WTC11 (cell line): Measurements from ENCODE around the gene CEP76. TPM values are rescaled to one million over a fixed set of nuclear protein-coding genes. Genes with fewer than 3 reads are reported as not detected.

Experiments
- ATAC-seq: fragments of 200-7000 bp; cut with Tn5 transposase; 2 replicates; pipeline ENCODE4 v1.10.0; 2021; ENCODE audit warnings: mild to moderate bottlenecking, moderate library complexity
- CTCF ChIA-PET: fragments of 300-600 bp; sonication (Branson Sonifier 250); formaldehyde crosslinking; loops from one replicate; lab custom pipeline; 2021; ENCODE audit warnings: antibody characterized with exemption; lab: Charles Lee
- POLR2A ChIA-PET: fragments of 350-600 bp; sonication (Branson Sonifier 250); formaldehyde crosslinking; loops from one replicate; lab custom pipeline; 2021; ENCODE audit warnings: antibody characterized with exemption; lab: Charles Lee
- DNase-seq: peaks from one replicate; pipeline ENCODE4 v3.0.0; 2021; ENCODE audit warnings: low spot score
- H3K27ac Mint-ChIP-seq: 2 replicates; pipeline ENCODE4 v1.8.0; 2021; ENCODE audit warnings: mixed read lengths
- H3K27me3 Mint-ChIP-seq: 2 replicates; pipeline ENCODE4 v1.8.0; 2021; ENCODE audit warnings: low read depth, mild to moderate bottlenecking, moderate library complexity, mixed read lengths
- H3K36me3 Mint-ChIP-seq: 2 replicates; pipeline ENCODE4 v1.8.0; 2021; ENCODE audit warnings: mixed read lengths
- H3K4me1 Mint-ChIP-seq: 2 replicates; pipeline ENCODE4 v1.8.0; 2022; ENCODE audit warnings: mixed read lengths
- H3K4me3 Mint-ChIP-seq: 2 replicates; pipeline ENCODE4 v1.8.0; 2021; ENCODE audit warnings: mild to moderate bottlenecking, moderate library complexity, mixed read lengths
- H3K9me3 Mint-ChIP-seq: 2 replicates; pipeline ENCODE4 v1.8.0; 2021; ENCODE audit warnings: mixed read lengths
- ETV6 ChIP-seq: sonication (generic); formaldehyde crosslinking; IDR thresholded peaks from 2 replicates; pipeline ENCODE4 v1.8.1; 2022; ENCODE audit warnings: mild to moderate bottlenecking, missing genetic modification reagents
- NR2C2 ChIP-seq: sonication (generic); formaldehyde crosslinking; IDR thresholded peaks from 2 replicates; pipeline ENCODE4 v1.8.0; 2022; ENCODE audit warnings: mild to moderate bottlenecking, missing genetic modification reagents
- ZNF423 ChIP-seq: fragments of 250-450 bp; sonication (Bioruptor Pico); IDR thresholded peaks from 2 replicates; pipeline ENCODE4 v2.1.2; 2022; ENCODE audit warnings: mild to moderate bottlenecking, moderate library complexity
- total RNA-seq: library from RNA; stranded (reverse); gene quantifications from 3 replicates; pipeline ENCODE4 v1.2.3, GENCODE V29; 2021

The CEP76 gene
- total RNA-seq, 1 experiment from 2014 or later, result 16.9 TPM

DNA sequence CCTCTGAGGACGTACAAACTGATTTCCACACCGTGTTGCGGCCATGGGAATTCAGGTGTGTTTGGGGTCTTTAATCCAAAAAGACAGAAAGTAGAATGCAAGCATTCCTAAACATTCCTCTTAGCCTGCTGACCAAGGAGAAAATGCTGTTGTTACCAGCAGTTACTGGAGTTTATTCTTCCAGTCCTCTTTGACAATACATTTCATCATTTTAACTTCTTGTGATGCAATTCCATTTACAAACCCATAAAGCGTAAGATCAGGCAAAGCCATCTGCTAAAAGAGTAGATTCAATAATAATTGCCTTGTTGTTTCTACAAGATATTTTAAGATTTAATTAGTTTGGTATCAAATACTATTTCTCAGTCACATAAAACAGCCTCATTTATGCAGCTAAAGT, 77.3 kb downstream of the CEP76 start:
- POLR2A ChIA-PET, result no interaction called here
- Mint-ChIP-seq H3K4me3 (no peak overlapping the region), H3K27me3 (no peaks in the 10 kb centered on the region), H3K27ac (no peak overlapping the region), H3K4me1 (peaks cover 5% of the 10 kb centered on the region; the same call in 1 of the 2 replicates)
- ATAC-seq (no peak), DNase-seq (no peak)
- TF ChIP-seq ETV6 (no peak), NR2C2 (CRISPR knock-in tag) (no peak), ZNF423 (CRISPR knock-in tag) (no peak)
- TF ChIP-seq, all 79 proteins: peak for 0
- peaks cover 16% of the 10 kb centered on the region for H3K36me3 Mint-ChIP-seq
- H3K9me3 Mint-ChIP-seq, result peaks cover 5% of the 10 kb centered on the region; the same call in 1 of the 2 replicates
- CTCF ChIA-PET, result no interaction called here

Other genes with a start within 250 kb of the CEP76 start
- 13.5 to 19.3 TPM (median 15.5 TPM) in 3 replicates for gene SPIRE1, start 44.6 kb downstream of the CEP76 start, total RNA-seq
- gene PSMG2, start 319 bp upstream of the CEP76 start, total RNA-seq, result 78.8 to 80.8 TPM (median 78.9 TPM) in 3 replicates
- 37.7 to 45.3 TPM (median 43.3 TPM) in 3 replicates for gene PTPN2, start 181.5 kb upstream of the CEP76 start, total RNA-seq
- gene SEH1L, start 245.3 kb upstream of the CEP76 start, total RNA-seq, result 75.5 to 81.2 TPM (median 79.1 TPM) in 3 replicates